HEK293 (cell line): ENCODE results near the gene SNAPC2.

ENCODE experiments used
- CTCF ChIA-PET: fragments of 350-600 bp; formaldehyde crosslinking; extraction: SDS; loops from one replicate; lab custom pipeline; 2021; ENCODE audit warnings: antibody characterized with exemption; lab: Yijun Ruan, JAX
- POLR2A ChIA-PET: fragments of 300-600 bp; formaldehyde crosslinking; extraction: SDS; loops from one replicate; lab custom pipeline; 2020; ENCODE audit warnings: antibody characterized with exemption, inconsistent platforms; lab: Yijun Ruan, JAX
- H3K27ac ChIP-seq: fragments of 200-500 bp; sonication (Bioruptor generic); 2 replicates; pipeline ENCODE4 v1.5.1; 2014; ENCODE audit warnings: low read depth, low read length, control low read depth, inconsistent platforms; ENCODE audit errors: extremely low read depth
- H3K36me3 ChIP-seq, 2 experiments: fragments of 200-500 bp in 1 of 2; sonication (Bioruptor generic) in 1 of 2; 1 replicate in 1 of 2; 2 replicates in 1 of 2; pipeline ENCODE4 v1.5.1; 2014 to 2017; ENCODE audit warnings: inconsistent platforms in 2 of 2, low read length in 2 of 2; ENCODE audit not compliant: control insufficient read depth in 2 of 2, insufficient read depth in 1 of 2
- H3K4me1 ChIP-seq: fragments of 200-500 bp; sonication (Bioruptor generic); 2 replicates; pipeline ENCODE4 v1.5.1; 2014; ENCODE audit warnings: mild to moderate bottlenecking, low read length, inconsistent platforms; ENCODE audit not compliant: control insufficient read depth, insufficient read depth
- H3K4me3 ChIP-seq: 2 replicates; pipeline ENCODE4 v1.5.1; 2011; ENCODE audit warnings: low read depth, mild to moderate bottlenecking, control low read depth, low read length, moderate library complexity
- H3K9me3 ChIP-seq: fragments of 200-500 bp; sonication (Bioruptor generic); 2 replicates; pipeline ENCODE4 v1.5.1; 2014; ENCODE audit warnings: low read depth, low read length, inconsistent platforms; ENCODE audit not compliant: control insufficient read depth, insufficient read depth
- EGR2 ChIP-seq: fragments of 450-650 bp; formaldehyde crosslinking; IDR thresholded peaks from 2 replicates; pipeline ENCODE4 v1.5.1; 2016; ENCODE audit warnings: low read depth, missing biosample characterization, missing genetic modification characterization
- GFI1B ChIP-seq: fragments of 450-650 bp; formaldehyde crosslinking; IDR thresholded peaks from 2 replicates; pipeline ENCODE4 v1.5.1; 2016; ENCODE audit warnings: missing biosample characterization, missing genetic modification characterization
- GLI4 ChIP-seq: fragments of 450-650 bp; formaldehyde crosslinking; IDR thresholded peaks from 2 replicates; pipeline ENCODE4 v1.5.1; 2016; ENCODE audit warnings: missing biosample characterization, missing genetic modification characterization
- GLIS2 ChIP-seq: fragments of 450-650 bp; formaldehyde crosslinking; IDR thresholded peaks from 2 replicates; pipeline ENCODE4 v1.5.1; 2016; ENCODE audit warnings: missing biosample characterization, missing genetic modification characterization
- KLF1 ChIP-seq: fragments of 450-650 bp; formaldehyde crosslinking; IDR thresholded peaks from 2 replicates; pipeline ENCODE4 v1.5.1; 2016; ENCODE audit warnings: missing biosample characterization, missing genetic modification characterization
- KLF9 ChIP-seq: fragments of 450-650 bp; formaldehyde crosslinking; IDR thresholded peaks from 2 replicates; pipeline ENCODE4 v1.5.1; 2016; ENCODE audit warnings: missing biosample characterization, missing genetic modification characterization, low read depth
- OVOL3 ChIP-seq: fragments of 450-650 bp; formaldehyde crosslinking; IDR thresholded peaks from 2 replicates; pipeline ENCODE4 v1.5.1; 2016; ENCODE audit warnings: missing biosample characterization, missing genetic modification characterization
- SP2 ChIP-seq: fragments of 450-650 bp; formaldehyde crosslinking; IDR thresholded peaks from 2 replicates; pipeline ENCODE4 v1.5.1; 2016; ENCODE audit warnings: missing biosample characterization, missing genetic modification characterization
- TRIM28 ChIP-seq: IDR thresholded peaks from 2 replicates; pipeline ENCODE4 v1.6.1; 2011; ENCODE audit warnings: low read length, control low read depth, borderline replicate concordance
- ZBTB20 ChIP-seq: fragments of 450-650 bp; formaldehyde crosslinking; IDR thresholded peaks from 2 replicates; pipeline ENCODE4 v1.5.1; 2016; ENCODE audit warnings: missing biosample characterization, missing genetic modification characterization
- ZBTB7A ChIP-seq: fragments of 450-650 bp; formaldehyde crosslinking; IDR thresholded peaks from 2 replicates; pipeline ENCODE4 v1.5.1; 2016; ENCODE audit warnings: low read depth, missing biosample characterization, missing genetic modification characterization
- ZFHX2 ChIP-seq: fragments of 450-650 bp; formaldehyde crosslinking; conservative IDR thresholded peaks from 2 replicates; pipeline ENCODE4 v1.5.1; 2016; ENCODE audit warnings: missing biosample characterization, missing genetic modification characterization
- ZNF174 ChIP-seq: fragments of 450-650 bp; formaldehyde crosslinking; IDR thresholded peaks from 2 replicates; pipeline ENCODE4 v1.5.0; 2017; ENCODE audit warnings: missing biosample characterization, mild to moderate bottlenecking, missing genetic modification characterization
- ZNF184 ChIP-seq: fragments of 450-650 bp; IDR thresholded peaks from 2 replicates; pipeline ENCODE4 v1.5.1; 2018; ENCODE audit warnings: missing biosample characterization, mild to moderate bottlenecking, missing genetic modification characterization
- ZNF2 ChIP-seq: fragments of 450-650 bp; formaldehyde crosslinking; IDR thresholded peaks from 2 replicates; pipeline ENCODE4 v1.5.1; 2016; ENCODE audit warnings: missing biosample characterization, missing genetic modification characterization
- ZNF416 ChIP-seq: fragments of 450-650 bp; formaldehyde crosslinking; IDR thresholded peaks from 2 replicates; pipeline ENCODE4 v1.5.1; 2016; ENCODE audit warnings: missing biosample characterization, missing genetic modification characterization
- ZNF48 ChIP-seq: fragments of 450-650 bp; formaldehyde crosslinking; IDR thresholded peaks from 2 replicates; pipeline ENCODE4 v1.5.1; 2016; ENCODE audit warnings: missing biosample characterization, missing genetic modification characterization
- ZNF514 ChIP-seq: fragments of 450-650 bp; formaldehyde crosslinking; IDR thresholded peaks from 2 replicates; pipeline ENCODE4 v1.5.1; 2016; ENCODE audit warnings: missing biosample characterization, missing genetic modification characterization
- ZNF677 ChIP-seq: fragments of 450-650 bp; IDR thresholded peaks from 2 replicates; pipeline ENCODE4 v1.5.0; 2018; ENCODE audit warnings: missing biosample characterization, mild to moderate bottlenecking, missing genetic modification characterization, moderate library complexity
- ZNF777 ChIP-seq: fragments of 450-650 bp; formaldehyde crosslinking; IDR thresholded peaks from 2 replicates; pipeline ENCODE4 v1.5.1; 2017; ENCODE audit warnings: missing biosample characterization, missing genetic modification characterization, borderline replicate concordance
- ZNF843 ChIP-seq: fragments of 450-650 bp; formaldehyde crosslinking; IDR thresholded peaks from 2 replicates; pipeline ENCODE4 v1.5.1; 2016; ENCODE audit warnings: missing biosample characterization, missing genetic modification characterization
- ZSCAN16 ChIP-seq: fragments of 450-650 bp; formaldehyde crosslinking; IDR thresholded peaks from 2 replicates; pipeline ENCODE4 v1.5.1; 2016; ENCODE audit warnings: missing biosample characterization, missing genetic modification characterization
- TF ChIP-seq, protein P1 (sequence below): fragments of 450-650 bp; formaldehyde crosslinking; IDR thresholded peaks from 2 replicates; pipeline ENCODE4 v1.5.1; 2017; ENCODE audit warnings: missing biosample characterization, mild to moderate bottlenecking, missing genetic modification characterization, moderate library complexity
- TF ChIP-seq, protein P2 (sequence below): fragments of 450-650 bp; formaldehyde crosslinking; IDR thresholded peaks from 2 replicates; pipeline ENCODE4 v1.5.1; 2016; ENCODE audit warnings: missing biosample characterization, missing genetic modification characterization

The SNAPC2 gene

DNA sequence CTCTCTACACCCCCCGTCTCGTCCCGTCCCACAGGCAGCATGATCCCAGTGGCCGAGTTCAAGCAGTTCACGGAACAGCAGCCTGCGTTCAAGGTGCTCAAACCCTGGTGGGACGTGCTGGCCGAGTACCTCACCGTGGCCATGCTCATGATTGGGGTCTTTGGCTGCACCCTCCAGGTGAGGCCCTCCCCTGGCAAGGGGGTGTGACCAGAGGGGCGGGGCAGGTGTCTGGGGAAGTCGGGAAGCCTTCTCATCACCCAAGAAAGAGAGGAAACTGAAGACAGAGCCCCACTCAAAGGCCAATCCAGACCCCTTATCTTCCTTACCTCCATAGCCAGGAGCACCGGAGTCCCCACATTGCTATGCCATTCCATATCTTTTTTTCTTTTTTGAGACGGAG is 24.6 kb upstream of the SNAPC2 start:
- no peak overlapping the region for H3K4me3 ChIP-seq
- ChIA-PET CTCF (no interaction called here), POLR2A (no interaction called here)
- H3K4me1 ChIP-seq = peaks cover 5% of the 10 kb centered on the region; the same call in 1 of the 2 replicates
- TF ChIP-seq GLIS2 (tag by site-specific recombination) (0 out of 2 replicates have a peak, but pooled peaks have one; percentile 19), KLF9 (peak; percentile 65), EGR2 (no peak)
- TF ChIP-seq, protein P1, sequence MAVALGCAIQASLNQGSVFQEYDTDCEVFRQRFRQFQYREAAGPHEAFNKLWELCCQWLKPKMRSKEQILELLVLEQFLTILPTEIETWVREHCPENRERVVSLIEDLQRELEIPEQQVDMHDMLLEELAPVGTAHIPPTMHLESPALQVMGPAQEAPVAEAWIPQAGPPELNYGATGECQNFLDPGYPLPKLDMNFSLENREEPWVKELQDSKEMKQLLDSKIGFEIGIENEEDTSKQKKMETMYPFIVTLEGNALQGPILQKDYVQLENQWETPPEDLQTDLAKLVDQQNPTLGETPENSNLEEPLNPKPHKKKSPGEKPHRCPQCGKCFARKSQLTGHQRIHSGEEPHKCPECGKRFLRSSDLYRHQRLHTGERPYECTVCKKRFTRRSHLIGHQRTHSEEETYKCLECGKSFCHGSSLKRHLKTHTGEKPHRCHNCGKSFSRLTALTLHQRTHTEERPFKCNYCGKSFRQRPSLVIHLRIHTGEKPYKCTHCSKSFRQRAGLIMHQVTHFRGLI (tag by site-specific recombination) = no peak
- H3K36me3 ChIP-seq = peaks cover 3 to 28% of the 10 kb centered on the region in 2 experiments; a peak in 2 of 3 replicates
- H3K27ac ChIP-seq = no peak overlapping the region
- H3K9me3 ChIP-seq = no peaks in the 10 kb centered on the region

DNA sequence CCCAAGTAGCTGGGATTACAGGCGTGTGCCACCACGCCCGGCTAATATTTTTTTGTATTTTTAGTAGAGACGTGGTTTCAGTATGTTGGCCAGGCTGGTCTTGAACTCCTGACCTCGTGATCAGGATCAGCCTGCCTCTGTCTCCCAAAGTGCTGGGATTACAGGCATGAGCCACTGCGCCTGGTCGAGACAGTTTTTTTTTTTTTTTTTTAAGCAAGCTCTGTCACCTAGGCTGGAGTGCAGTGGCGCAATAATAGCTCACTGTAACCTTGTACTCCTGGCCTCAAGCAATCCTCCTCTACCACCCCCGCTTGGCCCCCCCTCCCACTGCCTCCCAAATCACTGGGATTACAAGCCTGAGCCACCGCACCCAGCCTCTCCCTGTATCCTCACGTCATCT is 22.8 kb upstream of the SNAPC2 start:
- ChIA-PET CTCF (interaction anchor here (0.6 kb wide), 2 partner anchors 45 to 73 kb away, joined by 3 to 4 read pairs; no protein-coding TSS in a partner anchor), POLR2A (interaction anchor here (0.7 to 1.9 kb wide), 3 partner anchors 9 to 23 kb away, joined by 3 to 8 read pairs (median 5); partner anchors contain the start of genes LRRC8E and SNAPC2)
- Histone ChIP-seq H3K9me3 (no peaks in the 10 kb centered on the region), H3K4me1 (no peaks in the 10 kb centered on the region), H3K4me3 (no peak overlapping the region), H3K36me3 (peaks cover 3 to 34% of the 10 kb centered on the region in 2 experiments; a peak in 2 of 3 replicates), H3K27ac (no peak overlapping the region)
- TF ChIP-seq GLI4 (tag by site-specific recombination) (no peak), EGR2 (peak; percentile 47; the same call in 1 of the 2 replicates), ZFHX2 (0 out of 2 replicates have a peak, but pooled peaks have one; percentile 6), ZNF416 (tag by site-specific recombination) (no peak)

DNA sequence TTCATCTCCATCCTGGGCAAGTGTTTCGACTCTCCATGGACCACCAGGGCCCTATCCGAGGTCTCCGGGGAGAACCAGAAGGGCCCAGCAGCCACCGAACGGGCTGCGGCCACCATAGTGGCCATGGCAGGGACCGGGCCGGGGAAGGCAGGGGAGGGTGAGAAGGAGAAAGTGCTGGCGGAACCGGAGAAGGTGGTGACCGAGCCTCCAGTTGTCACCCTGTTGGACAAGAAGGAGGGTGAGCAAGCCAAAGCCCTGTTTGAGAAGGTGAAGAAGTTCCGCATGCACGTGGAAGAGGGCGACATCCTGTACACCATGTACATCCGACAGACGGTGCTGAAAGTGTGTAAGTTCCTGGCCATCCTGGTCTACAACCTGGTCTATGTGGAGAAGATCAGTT is 21.2 kb upstream of the SNAPC2 start:
- Histone ChIP-seq H3K4me1 (no peaks in the 10 kb centered on the region), H3K36me3 (peaks cover 3 to 34% of the 10 kb centered on the region in 2 experiments; a peak in 2 of 3 replicates), H3K4me3 (no peak overlapping the region), H3K27ac (no peak overlapping the region)
- CTCF ChIA-PET = interaction anchor here (0.7 to 2.1 kb wide), 4 partner anchors 11 to 30 kb away, joined by 3 to 6 read pairs (median 4); partner anchors contain the start of gene PRR36
- TF ChIP-seq ZNF843 (no peak), OVOL3 (tag by site-specific recombination) (no peak)
- TF ChIP-seq, all 188 proteins: peak for 0
- POLR2A ChIA-PET = interaction anchor here (0.9 to 1.9 kb wide), 3 partner anchors 10 to 21 kb away, joined by 3 to 8 read pairs (median 5); partner anchors contain the start of genes LRRC8E and SNAPC2
- no peaks in the 10 kb centered on the region for H3K9me3 ChIP-seq

GRCh38 chr19:7899751-7900378 is 20.3 kb upstream of the SNAPC2 start:
- ChIA-PET POLR2A (interaction anchor here (0.5 to 3.4 kb wide), 7 partner anchors 9 to 43 kb away, joined by 3 to 22 read pairs (median 5); partner anchors contain the start of genes LRRC8E, SNAPC2 and TIMM44), CTCF (interaction anchor here (0.5 to 3.1 kb wide), 7 partner anchors 8 to 265 kb away, joined by 3 to 21 read pairs (median 4); partner anchors contain the start of gene PRR36)
- H3K27ac ChIP-seq = no peak overlapping the region
- 0 out of 2 replicates have a peak, but pooled peaks cover 2% of the 10 kb centered on the region for H3K4me1 ChIP-seq
- peaks cover 3 to 34% of the 10 kb centered on the region in 2 experiments; a peak in 2 of 3 replicates for H3K36me3 ChIP-seq
- H3K9me3 ChIP-seq = no peaks in the 10 kb centered on the region
- H3K4me3 ChIP-seq = no peak overlapping the region
- TF ChIP-seq ZNF514 (tag by site-specific recombination) (no peak), ZNF777 (tag by site-specific recombination) (no peak), ZBTB7A (tag by site-specific recombination) (no peak), ZNF2 (tag by site-specific recombination) (no peak), GFI1B (tag by site-specific recombination) (no peak), ZNF48 (no peak), ZBTB20 (tag by site-specific recombination) (no peak), KLF1 (tag by site-specific recombination) (no peak), SP2 (no peak), TRIM28 (no peak), ZNF677 (tag by site-specific recombination) (no peak), ZSCAN16 (no peak), ZNF184 (tag by site-specific recombination) (no peak), ZNF174 (tag by site-specific recombination) (no peak)
- TF ChIP-seq, protein P2, sequence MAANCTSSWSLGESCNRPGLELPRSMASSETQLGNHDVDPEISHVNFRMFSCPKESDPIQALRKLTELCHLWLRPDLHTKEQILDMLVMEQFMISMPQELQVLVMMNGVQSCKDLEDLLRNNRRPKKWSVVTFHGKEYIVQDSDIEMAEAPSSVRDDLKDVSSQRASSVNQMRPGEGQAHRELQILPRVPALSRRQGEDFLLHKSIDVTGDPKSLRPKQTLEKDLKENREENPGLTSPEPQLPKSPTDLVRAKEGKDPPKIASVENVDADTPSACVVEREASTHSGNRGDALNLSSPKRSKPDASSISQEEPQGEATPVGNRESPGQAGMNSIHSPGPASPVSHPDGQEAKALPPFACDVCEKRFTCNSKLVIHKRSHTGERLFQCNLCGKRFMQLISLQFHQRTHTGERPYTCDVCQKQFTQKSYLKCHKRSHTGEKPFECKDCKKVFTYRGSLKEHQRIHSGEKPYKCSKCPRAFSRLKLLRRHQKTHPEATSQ = no peak
- TF ChIP-seq, protein P1 (tag by site-specific recombination) = no peak
